IMR-90 (cell line): Measurements from ENCODE around the gene PCYT1A. TPM values are rescaled to one million over a fixed set of nuclear protein-coding genes. Genes with fewer than 3 reads are reported as not detected.
"Not testable (repeated sequence)": the region's sequence is repeated elsewhere in the genome, so short reads cannot be mapped to it uniquely, and the experiment has no call there.

ENCODE experiments used
- ATAC-seq: fragments of 200-7000 bp; cut with Tn5 transposase; 2 replicates; pipeline ENCODE4 v1.9.1; 2020; ENCODE audit warnings: low read depth, mild to moderate bottlenecking, moderate library complexity
- BruUV-seq: library from RNA; stranded (reverse); fragments of 400-500 nt; replicated peaks from 2 replicates; lab custom pipeline; 2021; lab: Mats Ljungman, UMichigan
- CTCF ChIA-PET: fragments of 300-600 bp; formaldehyde crosslinking; extraction: SDS; loops from one replicate; lab custom pipeline; 2021; ENCODE audit warnings: antibody characterized with exemption; lab: Yijun Ruan, JAX
- POLR2A ChIA-PET: fragments of 300-600 bp; sonication (Branson Sonifier 250); formaldehyde crosslinking; loops from one replicate; lab custom pipeline; 2022; ENCODE audit warnings: antibody characterized with exemption; ENCODE audit not compliant: unreplicated experiment; lab: Charles Lee
- DNase-seq: peaks from one replicate; pipeline ENCODE4 v3.0.0; 2013
- H2AFZ ChIP-seq: replicated peaks from 2 replicates; pipeline ENCODE3; 2013; ENCODE audit warnings: low read length, mild to moderate bottlenecking; ENCODE audit not compliant: poor library complexity
- H2AK5ac ChIP-seq: 2 replicates; pipeline ENCODE4 v1.6.1; 2013; ENCODE audit warnings: low read depth, low read length, inconsistent platforms
- H2AK9ac ChIP-seq: replicated peaks from 2 replicates; pipeline ENCODE3; 2013; ENCODE audit warnings: mild to moderate bottlenecking, low read depth, low read length, moderate library complexity; ENCODE audit not compliant: poor library complexity
- H2BK120ac ChIP-seq: 2 replicates; pipeline ENCODE4 v1.6.1; 2013; ENCODE audit warnings: low read depth, low read length, inconsistent platforms
- H2BK15ac ChIP-seq: 3 replicates; pipeline ENCODE4 v1.6.1; 2013; ENCODE audit warnings: low read depth, low read length, inconsistent platforms
- H2BK20ac ChIP-seq: 2 replicates; pipeline ENCODE4 v1.6.1; 2013; ENCODE audit warnings: low read depth, mild to moderate bottlenecking, inconsistent platforms, low read length, moderate library complexity
- H2BK5ac ChIP-seq: 2 replicates; pipeline ENCODE4 v1.6.1; 2013; ENCODE audit warnings: mild to moderate bottlenecking, low read depth, low read length, inconsistent platforms; ENCODE audit not compliant: poor library complexity, severe bottlenecking
- H3K14ac ChIP-seq: replicated peaks from 2 replicates; pipeline ENCODE4 v1.6.1; 2013; ENCODE audit warnings: low read depth, low read length, inconsistent platforms
- H3K18ac ChIP-seq: 2 replicates; pipeline ENCODE4 v1.6.1; 2013; ENCODE audit warnings: low read depth, low read length, control low read depth
- H3K23ac ChIP-seq: 2 replicates; pipeline ENCODE4 v1.6.1; 2013; ENCODE audit warnings: low read depth, low read length, inconsistent platforms
- H3K27ac ChIP-seq: 2 replicates; pipeline ENCODE4 v1.5.1; 2013; ENCODE audit warnings: mild to moderate bottlenecking, control low read depth, low read length; ENCODE audit not compliant: insufficient read depth
- H3K27me3 ChIP-seq: 2 replicates; pipeline ENCODE4 v1.6.1; 2013; ENCODE audit warnings: low read length; ENCODE audit not compliant: control insufficient read depth, insufficient read depth
- H3K36me3 ChIP-seq: 2 replicates; pipeline ENCODE4 v1.6.1; 2013; ENCODE audit warnings: low read length, mixed read lengths; ENCODE audit not compliant: control insufficient read depth, insufficient read depth
- H3K4ac ChIP-seq: 2 replicates; pipeline ENCODE4 v1.6.1; 2013; ENCODE audit warnings: low read depth, low read length, inconsistent platforms
- H3K4me1 ChIP-seq: 2 replicates; pipeline ENCODE4 v1.6.1; 2013; ENCODE audit warnings: low read length, mixed read lengths; ENCODE audit not compliant: control insufficient read depth, insufficient read depth
- H3K4me2 ChIP-seq: 2 replicates; pipeline ENCODE4 v1.6.1; 2013; ENCODE audit warnings: low read depth, mild to moderate bottlenecking, control low read depth, low read length, moderate library complexity
- H3K4me3 ChIP-seq: 2 replicates; pipeline ENCODE4 v1.5.1; 2013; ENCODE audit warnings: low read depth, mild to moderate bottlenecking, control low read depth, low read length, moderate library complexity; ENCODE audit not compliant: insufficient read depth
- H3K56ac ChIP-seq: 2 replicates; pipeline ENCODE4 v1.6.1; 2013; ENCODE audit warnings: low read length, inconsistent platforms; ENCODE audit not compliant: insufficient read depth; ENCODE audit errors: extremely low read depth
- H3K79me1 ChIP-seq, 2 experiments: 2 replicates each; pipeline ENCODE4 v1.6.1; 2013; ENCODE audit warnings: low read length in 2 of 2, inconsistent platforms in 1 of 2, low read depth in 1 of 2
- H3K9ac ChIP-seq: 2 replicates; pipeline ENCODE4 v1.6.1; 2013; ENCODE audit warnings: low read depth, low read length, control low read depth
- H3K9me1 ChIP-seq: 2 replicates; pipeline ENCODE4 v1.6.1; 2013; ENCODE audit warnings: low read length, inconsistent platforms; ENCODE audit not compliant: insufficient read depth
- H3K9me3 ChIP-seq: 2 replicates; pipeline ENCODE4 v1.6.1; 2013; ENCODE audit warnings: low read length; ENCODE audit not compliant: control insufficient read depth, insufficient read depth
- H4K20me1 ChIP-seq: 2 replicates; pipeline ENCODE4 v1.6.1; 2013; ENCODE audit warnings: low read length, inconsistent platforms; ENCODE audit not compliant: insufficient read depth
- H4K5ac ChIP-seq: 2 replicates; pipeline ENCODE4 v1.6.1; 2013; ENCODE audit warnings: mild to moderate bottlenecking, low read depth, low read length, control low read depth
- H4K8ac ChIP-seq, 2 experiments: 2 replicates each; pipeline ENCODE4 v1.6.1; 2013; ENCODE audit warnings: low read depth in 2 of 2, low read length in 2 of 2, control low read depth in 1 of 2, inconsistent platforms in 1 of 2
- H4K91ac ChIP-seq: 2 replicates; pipeline ENCODE4 v1.6.1; 2013; ENCODE audit warnings: low read depth, low read length, inconsistent platforms; ENCODE audit not compliant: insufficient read depth
- BHLHE40 ChIP-seq: fragments of 150-350 bp; IDR thresholded peaks from 2 replicates; pipeline ENCODE4 v1.6.1; 2016; ENCODE audit warnings: mild to moderate bottlenecking, low read depth, low read length
- CEBPB ChIP-seq: IDR thresholded peaks from 2 replicates; pipeline ENCODE4 v1.6.1; 2012; ENCODE audit warnings: low read depth, low read length, improper control_type of control experiment
- MAFK ChIP-seq: IDR thresholded peaks from 2 replicates; pipeline ENCODE4 v1.6.1; 2012; ENCODE audit warnings: low read depth, low read length, improper control_type of control experiment
- MAZ ChIP-seq: IDR thresholded peaks from 2 replicates; pipeline ENCODE4 v1.6.1; 2012; ENCODE audit warnings: low read depth, mild to moderate bottlenecking, low read length, improper control_type of control experiment, moderate library complexity, borderline replicate concordance
- MXI1 ChIP-seq: IDR thresholded peaks from 2 replicates; pipeline ENCODE4 v1.6.1; 2012; ENCODE audit warnings: low read depth, mild to moderate bottlenecking, low read length, moderate library complexity, borderline replicate concordance
- NFE2L2 ChIP-seq: fragments of 150-350 bp; IDR thresholded peaks from 2 replicates; pipeline ENCODE4 v1.6.1; 2016; ENCODE audit warnings: low read depth, mild to moderate bottlenecking, low read length
- POLR2A ChIP-seq: IDR thresholded peaks from 2 replicates; pipeline ENCODE4 v1.6.1; 2012; ENCODE audit warnings: mild to moderate bottlenecking, low read depth, low read length
- RFX5 ChIP-seq: IDR thresholded peaks from 2 replicates; pipeline ENCODE4 v1.8.0; 2012; ENCODE audit warnings: low read depth, mild to moderate bottlenecking, low read length, moderate library complexity
- WGBS, 2 experiments: methylation state at CpG; one replicate each; pipeline versions ENCODE4 v1.1.5 to v1.1.7; 2013; ENCODE audit warnings: missing lambda C conversion rate in 2 of 2; ENCODE audit not compliant: insufficient read length in 1 of 2; ENCODE audit errors: extremely low coverage in 2 of 2; 5-methylcytosine and 5-hydroxymethylcytosine counted together
- dilution Hi-C: fragments of 300-500 bp; cut with HindIII; formaldehyde crosslinking; loops from one replicate; pipeline ENCODE4 v1.14.3; 2018; ENCODE audit warnings: low sequenced_read_pairs; ENCODE audit not compliant: unreplicated experiment
- in situ Hi-C: fragments of 300-500 bp; cut with MboI; formaldehyde crosslinking; loops from 3 replicates; pipeline ENCODE4 v1.14.3; 2019; ENCODE audit warnings: low sequenced_read_pairs, inconsistent platforms, mixed read lengths
- intact Hi-C: fragments of 100-400 bp; cut with micrococcal nuclease; formaldehyde crosslinking; loops from 2 replicates; pipeline ENCODE4 v1.10.0; 2022
- polyA plus RNA-seq, 3 experiments: library from polyadenylated mRNA; depleted of rRNA; stranded (reverse); fragments of >200 nt; gene quantifications; 2 replicates each; pipeline ENCODE4 v1.2.3, GENCODE V29; 2012; ENCODE audit warnings: low replicate concordance in 1 of 3
- total RNA-seq: library from RNA; depleted of rRNA; stranded (reverse); fragments of >200 nt; gene quantifications from 2 replicates; pipeline ENCODE4 v1.2.3, GENCODE V29; 2012
- TF ChIP-seq, protein P1 (sequence below): fragments of 150-350 bp; IDR thresholded peaks from 2 replicates; pipeline ENCODE4 v1.6.1; 2017; ENCODE audit warnings: mild to moderate bottlenecking, antibody characterized with exemption, low read length, low read depth

PCYT1A gene
- total and polyA plus RNA-seq, 2 of the 4 experiments (the other 2 are of a cell fraction): 62.8 to 127 TPM

GRCh38 chr3:196314597-196314996, 27.1 kb upstream of the PCYT1A start:
- H3K9ac ChIP-seq: no peak overlapping the region
- intact Hi-C loops (no loop called here), dilution Hi-C loops (no loop called here), in situ Hi-C loops (no loop called here)
- ChIA-PET POLR2A (no interaction called here), CTCF (interaction anchor here (0.6 to 0.7 kb wide), 3 partner anchors 17 to 84 kb away, joined by 3 to 5 read pairs (median 4); no protein-coding TSS in a partner anchor)
- no peaks in the 10 kb centered on the region for H3K27me3 ChIP-seq
- no peaks in the 10 kb centered on the region for H3K4me1 ChIP-seq
- BruUV-seq: no TSS peak
- no peak overlapping the region for H3K18ac ChIP-seq
- H4K5ac ChIP-seq: no peak overlapping the region
- H3K36me3 ChIP-seq: no peaks in the 10 kb centered on the region
- no peak overlapping the region for H2BK5ac ChIP-seq
- H3K4ac ChIP-seq: no peak overlapping the region
- TF ChIP-seq CEBPB: no peak
- TF ChIP-seq MXI1: no peak
- TF ChIP-seq RFX5: no peak
- no peak for TF ChIP-seq MAZ
- TF ChIP-seq, protein P1, sequence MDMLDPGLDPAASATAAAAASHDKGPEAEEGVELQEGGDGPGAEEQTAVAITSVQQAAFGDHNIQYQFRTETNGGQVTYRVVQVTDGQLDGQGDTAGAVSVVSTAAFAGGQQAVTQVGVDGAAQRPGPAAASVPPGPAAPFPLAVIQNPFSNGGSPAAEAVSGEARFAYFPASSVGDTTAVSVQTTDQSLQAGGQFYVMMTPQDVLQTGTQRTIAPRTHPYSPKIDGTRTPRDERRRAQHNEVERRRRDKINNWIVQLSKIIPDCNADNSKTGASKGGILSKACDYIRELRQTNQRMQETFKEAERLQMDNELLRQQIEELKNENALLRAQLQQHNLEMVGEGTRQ: no peak
- TF ChIP-seq POLR2A: no peak
- TF ChIP-seq NFE2L2: no peak
- no peak for TF ChIP-seq MAFK
- TF ChIP-seq BHLHE40: no peak
- H2AFZ ChIP-seq: no peak overlapping the region
- no peak overlapping the region for H2AK9ac ChIP-seq
- H4K91ac ChIP-seq: no peak overlapping the region
- H4K8ac ChIP-seq: no peak overlapping the region
- peaks cover 9 to 24% of the 10 kb centered on the region in 2 experiments for H3K79me1 ChIP-seq
- ATAC-seq: no peak
- H3K14ac ChIP-seq: no peak overlapping the region
- peaks cover 9% of the 10 kb centered on the region; the same call in 1 of the 2 replicates for H3K9me1 ChIP-seq
- no peak overlapping the region for H3K4me2 ChIP-seq
- H3K56ac ChIP-seq: no peak overlapping the region
- H2BK20ac ChIP-seq: no peak overlapping the region
- no peaks in the 10 kb centered on the region for H3K9me3 ChIP-seq
- H2BK120ac ChIP-seq: no peak overlapping the region
- no peak for DNase-seq
- H3K23ac ChIP-seq: no peak overlapping the region
- H4K20me1 ChIP-seq: no peaks in the 10 kb centered on the region; the same call in none of the 2 replicates
- no peak overlapping the region for H3K4me3 ChIP-seq
- H2BK15ac ChIP-seq: no peak overlapping the region
- no CpG with 5 or more reads among the region's 3 CpGs for WGBS, 2 experiments
- no peak overlapping the region for H2AK5ac ChIP-seq
- no peak overlapping the region for H3K27ac ChIP-seq

DNA sequence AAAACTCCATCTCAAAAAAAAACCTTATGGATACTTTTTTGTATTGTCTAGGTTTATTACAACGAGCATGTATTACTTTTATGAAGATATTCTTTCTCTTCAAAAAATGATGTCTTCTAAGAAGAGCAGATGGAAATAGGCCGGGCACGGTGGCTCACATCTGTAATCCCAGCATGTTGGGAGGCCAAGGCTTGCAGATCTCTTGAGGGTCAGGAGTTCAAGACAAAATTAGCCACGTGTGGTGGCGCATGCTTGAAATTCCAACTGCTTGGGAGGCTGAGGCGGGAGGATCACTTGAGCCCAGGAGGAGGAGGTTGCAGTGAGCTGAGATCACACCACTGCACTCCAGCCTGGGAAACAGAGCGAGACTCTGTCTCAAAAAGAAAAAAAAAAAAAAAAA, 26.6 kb upstream of the PCYT1A start:
- CTCF ChIA-PET: interaction anchor here (0.7 kb wide), 2 partner anchors 17 to 84 kb away, joined by 4 to 5 read pairs; no protein-coding TSS in a partner anchor
- WGBS, 2 experiments: 100% methylated on average over 1 of the region's 7 CpGs; no CpG with 5 or more reads in 1 of the 2 experiments
- POLR2A ChIA-PET, in situ Hi-C loops, intact Hi-C loops, dilution Hi-C loops, H3K9ac ChIP-seq, H2BK15ac ChIP-seq, H3K4me1 ChIP-seq, H3K4me2 ChIP-seq, H3K18ac ChIP-seq, ATAC-seq, DNase-seq, H2AFZ ChIP-seq, H2BK120ac ChIP-seq, H3K4ac ChIP-seq, H3K9me3 ChIP-seq, H3K23ac ChIP-seq, H3K36me3 ChIP-seq, H2BK20ac ChIP-seq, H3K27me3 ChIP-seq, H3K56ac ChIP-seq, H4K8ac ChIP-seq, H4K91ac ChIP-seq, H2BK5ac ChIP-seq, H2AK5ac ChIP-seq, H3K27ac ChIP-seq, H3K4me3 ChIP-seq, H3K9me1 ChIP-seq, H4K20me1 ChIP-seq, H4K5ac ChIP-seq, H2AK9ac ChIP-seq, BruUV-seq, H3K14ac ChIP-seq: not testable (repeated sequence)
- H3K79me1 ChIP-seq: peaks cover 9 to 20% of the 10 kb centered on the region in 2 experiments
